ENCODE results near the gene FXYD1. TPM values are rescaled to one million over a fixed set of nuclear protein-coding genes. Genes with fewer than 3 reads are reported as not detected.

FXYD1 gene
- polyA plus RNA-seq, 2 of the 4 experiments (the other 2 are of a cell fraction), result not detected

GRCh38 chr19:35184267-35184666, 45.6 kb downstream of the FXYD1 start:
- TF ChIP-seq TP53 (CRISPR knock-in tag; IDR thresholded peaks at IDR 0.05) (no peak), HES2 (IDR thresholded peaks at IDR 0.05) (no peak), ZSCAN20 (CRISPR knock-in tag; IDR thresholded peaks at IDR 0.05) (no peak), RFX5 (IDR thresholded peaks at IDR 0.05) (no peak)
- 4% methylated on average over 1 of the region's 1 CpG for WGBS (ENCODE audit: missing lambda C conversion rate)
- DNase-seq (ENCODE audit: low read depth in 1 of 2, low spot score in 1 of 2), result no peak
- no peak for ATAC-seq
- peak; percentile 96 for FAIRE-seq
- no peaks in the 10 kb centered on the region for H3K4me1 ChIP-seq
- no peak overlapping the region for H3K27ac ChIP-seq
- ChIA-PET POLR2A (no interaction called here), CTCF (interaction anchor here (0.6 to 0.8 kb wide), 2 partner anchors 311 to 1705 kb away, joined by 3 read pairs; no protein-coding TSS in a partner anchor)
- H3K4me3 ChIP-seq, result no peak overlapping the region
- H3K9me3 ChIP-seq, result peaks cover 14% of the 10 kb centered on the region; the same call in 2 of the 3 replicates
- H3K4me2 ChIP-seq, result no peak overlapping the region

- ChIA-PET CTCF (no interaction called here), POLR2A (no interaction called here)
- Histone ChIP-seq H3K9me3 (peaks cover 11% of the 10 kb centered on the region; the same call in 2 of the 3 replicates), H3K4me1 (no peaks in the 10 kb centered on the region), H3K4me3 (no peak overlapping the region), H3K4me2 (no peak overlapping the region), H3K27ac (no peak overlapping the region)
- peak; percentile 72 for FAIRE-seq
- ATAC-seq, result 0 out of 6 replicates have a peak, but pooled peaks of 1 of the 2 experiments have one; percentile 38
- TF ChIP-seq RCOR1 (IDR thresholded peaks at IDR 0.05; ENCODE audit: low read depth, low read length), result no peak
- TF ChIP-seq RNF2 (IDR thresholded peaks at IDR 0.05; ENCODE audit: borderline replicate concordance, low read depth), result no peak
- no peak for TF ChIP-seq CHD4 (IDR thresholded peaks at IDR 0.05; ENCODE audit: borderline replicate concordance)
- TF ChIP-seq CEBPB (IDR thresholded peaks at IDR 0.05), result no peak
- 9% methylated on average over 2 of the region's 2 CpGs for WGBS (ENCODE audit: missing lambda C conversion rate)
- DNase-seq (ENCODE audit: low read depth in 1 of 2, low spot score in 1 of 2), result no peak
These were observed 46.3 kb downstream of the FXYD1 start for GRCh38 chr19:35184884-35185283.

Small RNAs within 50 kb of the gene (small RNA-seq; reads per million reads assigned to genes)
- gene AC020907.2, result 0 reads per million in 6 experiments

Other genes with a start within 250 kb of the FXYD1 start
- 9.4 and 11.2 TPM in 2 replicates for gene ZNF30, start 211.9 kb upstream of the FXYD1 start, polyA plus RNA-seq (2011; rRNA removed)
- gene ZNF30, start 211.9 kb upstream of the FXYD1 start, polyA plus RNA-seq (2017; fragmentation: RNase III; extraction: RNeasy Plus Mini Kit Qiagen cat#74134 plus additional on column Dnase treatment), result 5.1 to 5.7 TPM (median 5.4 TPM) in 3 replicates
- gene ZNF792, start 174.6 kb upstream of the FXYD1 start, polyA plus RNA-seq (2011; rRNA removed), result 3.7 and 5.0 TPM in 2 replicates
- gene ZNF792, start 174.6 kb upstream of the FXYD1 start, polyA plus RNA-seq (2017; fragmentation: RNase III; extraction: RNeasy Plus Mini Kit Qiagen cat#74134 plus additional on column Dnase treatment), result 1.9 to 2.2 TPM (median 2.0 TPM) in 3 replicates
- gene GRAMD1A, start 138.5 kb upstream of the FXYD1 start, polyA plus RNA-seq (2011; rRNA removed), result 184 and 221 TPM in 2 replicates
- 104 to 131 TPM (median 128 TPM) in 3 replicates for gene GRAMD1A, start 138.5 kb upstream of the FXYD1 start, polyA plus RNA-seq (2017; fragmentation: RNase III; extraction: RNeasy Plus Mini Kit Qiagen cat#74134 plus additional on column Dnase treatment)
- 11.0 and 12.8 TPM in 2 replicates for gene SCN1B, start 108.4 kb upstream of the FXYD1 start, polyA plus RNA-seq (2011; rRNA removed)
- gene SCN1B, start 108.4 kb upstream of the FXYD1 start, polyA plus RNA-seq (2017; fragmentation: RNase III; extraction: RNeasy Plus Mini Kit Qiagen cat#74134 plus additional on column Dnase treatment), result 10.3 to 11.4 TPM (median 11.3 TPM) in 3 replicates
- 0.08 and 0.09 TPM in 2 replicates for gene HPN, start 97.1 kb upstream of the FXYD1 start, polyA plus RNA-seq (2011; rRNA removed)
- gene HPN, start 97.1 kb upstream of the FXYD1 start, polyA plus RNA-seq (2017; fragmentation: RNase III; extraction: RNeasy Plus Mini Kit Qiagen cat#74134 plus additional on column Dnase treatment), result 0.04 to 0.12 TPM (median 0.06 TPM) in 3 replicates
- 0.32 and 0.46 TPM in 2 replicates for gene FXYD3, start 23.0 kb upstream of the FXYD1 start, polyA plus RNA-seq (2011; rRNA removed)
- gene FXYD3, start 23.0 kb upstream of the FXYD1 start, polyA plus RNA-seq (2017; fragmentation: RNase III; extraction: RNeasy Plus Mini Kit Qiagen cat#74134 plus additional on column Dnase treatment), result 0.16 TPM in 1 of 3 replicates, not detected in the others
- gene LGI4, start 3.8 kb upstream of the FXYD1 start, polyA plus RNA-seq (2011; rRNA removed), result 0.06 and 0.13 TPM in 2 replicates
- 0.09 to 0.16 TPM (median 0.12 TPM) in 3 replicates for gene LGI4, start 3.8 kb upstream of the FXYD1 start, polyA plus RNA-seq (2017; fragmentation: RNase III; extraction: RNeasy Plus Mini Kit Qiagen cat#74134 plus additional on column Dnase treatment)
- gene FXYD7, start 4.4 kb downstream of the FXYD1 start, polyA plus RNA-seq (2011; rRNA removed), result not detected in 2 replicates
- 0.15 TPM in 1 of 3 replicates, not detected in the others for gene FXYD7, start 4.4 kb downstream of the FXYD1 start, polyA plus RNA-seq (2017; fragmentation: RNase III; extraction: RNeasy Plus Mini Kit Qiagen cat#74134 plus additional on column Dnase treatment)
- gene FXYD5, start 15.9 kb downstream of the FXYD1 start, polyA plus RNA-seq (2011; rRNA removed), result 70.8 and 77.3 TPM in 2 replicates
- 106 to 116 TPM (median 113 TPM) in 3 replicates for gene FXYD5, start 15.9 kb downstream of the FXYD1 start, polyA plus RNA-seq (2017; fragmentation: RNase III; extraction: RNeasy Plus Mini Kit Qiagen cat#74134 plus additional on column Dnase treatment)
- gene FAM187B, start 89.9 kb downstream of the FXYD1 start, polyA plus RNA-seq (2011; rRNA removed), result not detected in 2 replicates
- gene FAM187B, start 89.9 kb downstream of the FXYD1 start, polyA plus RNA-seq (2017; fragmentation: RNase III; extraction: RNeasy Plus Mini Kit Qiagen cat#74134 plus additional on column Dnase treatment), result not detected in 3 replicates
- 2.1 and 2.5 TPM in 2 replicates for gene LSR, start 110.2 kb downstream of the FXYD1 start, polyA plus RNA-seq (2011; rRNA removed)
- gene LSR, start 110.2 kb downstream of the FXYD1 start, polyA plus RNA-seq (2017; fragmentation: RNase III; extraction: RNeasy Plus Mini Kit Qiagen cat#74134 plus additional on column Dnase treatment), result 3.6 to 4.7 TPM (median 4.4 TPM) in 3 replicates
- gene USF2, start 130.1 kb downstream of the FXYD1 start, polyA plus RNA-seq (2011; rRNA removed), result 91.8 and 118 TPM in 2 replicates
- 124 to 141 TPM (median 141 TPM) in 3 replicates for gene USF2, start 130.1 kb downstream of the FXYD1 start, polyA plus RNA-seq (2017; fragmentation: RNase III; extraction: RNeasy Plus Mini Kit Qiagen cat#74134 plus additional on column Dnase treatment)
- gene HAMP, start 143.7 kb downstream of the FXYD1 start, polyA plus RNA-seq (2011; rRNA removed), result not detected in 2 replicates
- gene HAMP, start 143.7 kb downstream of the FXYD1 start, polyA plus RNA-seq (2017; fragmentation: RNase III; extraction: RNeasy Plus Mini Kit Qiagen cat#74134 plus additional on column Dnase treatment), result 0.03 TPM in 1 of 3 replicates, not detected in the others
- gene MAG, start 153.3 kb downstream of the FXYD1 start, polyA plus RNA-seq (2011; rRNA removed), result not detected in 2 replicates
- not detected in 3 replicates for gene MAG, start 153.3 kb downstream of the FXYD1 start, polyA plus RNA-seq (2017; fragmentation: RNase III; extraction: RNeasy Plus Mini Kit Qiagen cat#74134 plus additional on column Dnase treatment)
- 0.14 and 0.29 TPM in 2 replicates for gene CD22, start 190.4 kb downstream of the FXYD1 start, polyA plus RNA-seq (2011; rRNA removed)
- 0.05 TPM in 1 of 3 replicates, not detected in the others for gene CD22, start 190.4 kb downstream of the FXYD1 start, polyA plus RNA-seq (2017; fragmentation: RNase III; extraction: RNeasy Plus Mini Kit Qiagen cat#74134 plus additional on column Dnase treatment)
- not detected in 2 replicates for gene FFAR1, start 209.1 kb downstream of the FXYD1 start, polyA plus RNA-seq (2011; rRNA removed)
- not detected in 3 replicates for gene FFAR1, start 209.1 kb downstream of the FXYD1 start, polyA plus RNA-seq (2017; fragmentation: RNase III; extraction: RNeasy Plus Mini Kit Qiagen cat#74134 plus additional on column Dnase treatment)
- gene FFAR3, start 219.6 kb downstream of the FXYD1 start, polyA plus RNA-seq (2011; rRNA removed), result not detected in 2 replicates
- not detected in 3 replicates for gene FFAR3, start 219.6 kb downstream of the FXYD1 start, polyA plus RNA-seq (2017; fragmentation: RNase III; extraction: RNeasy Plus Mini Kit Qiagen cat#74134 plus additional on column Dnase treatment)
- gene GPR42, start 232.2 kb downstream of the FXYD1 start, polyA plus RNA-seq (2011; rRNA removed), result not detected in 2 replicates
- gene GPR42, start 232.2 kb downstream of the FXYD1 start, polyA plus RNA-seq (2017; fragmentation: RNase III; extraction: RNeasy Plus Mini Kit Qiagen cat#74134 plus additional on column Dnase treatment), result not detected in 3 replicates

Data from A549 (cell line).